GM15510 (cell line): ENCODE measurements around the gene RHOH.

Experiments used
- POLR2A ChIP-seq: IDR thresholded peaks from 3 replicates; pipeline ENCODE4 v1.6.1; 2011; ENCODE audit warnings: borderline replicate concordance; ENCODE audit not compliant: insufficient read length; ENCODE audit errors: extremely low read depth

The RHOH gene

DNA sequence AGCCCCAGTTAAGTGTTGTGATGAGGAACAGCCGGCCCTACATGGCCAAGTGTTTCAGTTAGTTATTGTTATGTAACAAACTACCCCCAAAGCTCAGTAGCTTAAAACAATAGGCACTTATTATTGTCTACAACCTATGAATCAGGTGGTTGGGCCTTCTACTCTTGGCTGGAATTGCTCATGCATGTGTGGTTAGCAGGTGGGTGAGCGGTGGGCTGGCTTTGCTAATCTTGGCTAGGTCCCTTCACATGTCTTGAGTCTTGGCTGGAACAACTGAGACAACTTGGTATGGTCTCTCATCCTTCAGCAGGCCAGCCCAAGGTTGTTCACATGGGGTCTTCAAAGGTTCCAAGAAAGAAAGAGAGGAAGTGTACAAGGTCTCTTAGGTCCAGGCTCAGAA, 83.8 kb downstream of the RHOH start:
- TF ChIP-seq POLR2A = no peak

GRCh38 chr4:40281099-40281498, 84.3 kb downstream of the RHOH start:
- no peak for TF ChIP-seq POLR2A

GRCh38 chr4:40281913-40282312, 85.1 kb downstream of the RHOH start:
- TF ChIP-seq POLR2A = no peak

DNA sequence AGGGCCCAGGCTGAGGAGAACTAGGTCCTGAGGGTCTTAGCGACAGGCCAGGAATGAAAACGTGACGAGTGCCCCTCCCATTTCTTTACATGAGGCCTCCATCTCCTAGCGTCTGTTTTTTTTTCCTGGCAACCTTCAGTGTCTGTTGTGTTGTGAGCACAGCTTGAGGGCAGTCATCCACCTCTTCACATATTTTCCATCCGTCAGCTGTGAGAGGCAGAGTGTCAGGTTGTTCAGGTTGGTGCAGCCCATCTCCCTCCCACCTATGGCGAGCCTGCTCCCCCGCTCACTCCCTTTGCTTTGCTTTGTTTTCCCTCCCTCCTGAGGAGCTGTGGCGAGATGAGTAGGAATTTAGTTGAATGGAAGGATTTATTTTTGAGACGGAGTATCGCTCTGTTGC, 86.6 kb downstream of the RHOH start:
- no peak for TF ChIP-seq POLR2A

GRCh38 chr4:40283968-40284367, 87.1 kb downstream of the RHOH start:
- no peak for TF ChIP-seq POLR2A

DNA sequence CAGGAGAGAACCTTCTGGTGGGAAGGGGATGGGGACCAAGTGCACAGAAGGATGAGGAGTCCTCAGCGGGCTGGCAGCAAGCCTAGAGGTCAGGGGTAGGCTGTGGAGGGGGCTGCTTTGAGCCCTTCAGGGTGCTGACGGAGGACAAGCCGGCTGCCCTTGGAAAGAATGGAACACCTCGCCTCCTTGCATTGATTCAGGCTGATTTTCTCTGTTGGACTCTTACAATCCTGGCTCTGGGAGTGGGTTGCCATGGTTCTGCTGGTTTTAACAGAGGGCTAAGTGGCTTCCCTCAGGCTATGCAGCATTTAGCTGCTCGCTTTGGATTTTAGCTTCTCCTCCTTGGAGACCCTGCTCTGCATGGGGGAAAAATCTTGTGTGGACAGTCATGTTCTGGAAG, 88.9 kb downstream of the RHOH start:
- TF ChIP-seq POLR2A = no peak

DNA sequence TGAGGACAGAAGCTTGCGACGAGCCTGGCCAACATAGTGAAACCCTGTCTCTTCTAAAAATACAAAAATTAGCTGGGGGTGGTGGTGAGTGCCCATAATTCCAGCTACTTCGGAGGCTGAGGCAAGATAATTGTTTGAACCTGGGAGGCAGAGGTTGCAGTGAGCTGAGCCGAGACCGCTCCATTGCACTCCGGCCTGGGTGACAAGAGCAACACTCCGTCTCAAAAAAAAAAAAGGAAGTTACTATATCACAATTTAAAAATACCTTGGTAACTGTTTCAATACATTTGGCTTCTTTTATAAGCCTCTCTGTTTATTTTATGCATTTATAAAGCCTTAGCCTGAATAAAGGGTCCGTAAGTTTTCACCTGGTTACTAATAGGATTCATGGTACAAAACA, 91.7 kb downstream of the RHOH start:
- no peak for TF ChIP-seq POLR2A

DNA sequence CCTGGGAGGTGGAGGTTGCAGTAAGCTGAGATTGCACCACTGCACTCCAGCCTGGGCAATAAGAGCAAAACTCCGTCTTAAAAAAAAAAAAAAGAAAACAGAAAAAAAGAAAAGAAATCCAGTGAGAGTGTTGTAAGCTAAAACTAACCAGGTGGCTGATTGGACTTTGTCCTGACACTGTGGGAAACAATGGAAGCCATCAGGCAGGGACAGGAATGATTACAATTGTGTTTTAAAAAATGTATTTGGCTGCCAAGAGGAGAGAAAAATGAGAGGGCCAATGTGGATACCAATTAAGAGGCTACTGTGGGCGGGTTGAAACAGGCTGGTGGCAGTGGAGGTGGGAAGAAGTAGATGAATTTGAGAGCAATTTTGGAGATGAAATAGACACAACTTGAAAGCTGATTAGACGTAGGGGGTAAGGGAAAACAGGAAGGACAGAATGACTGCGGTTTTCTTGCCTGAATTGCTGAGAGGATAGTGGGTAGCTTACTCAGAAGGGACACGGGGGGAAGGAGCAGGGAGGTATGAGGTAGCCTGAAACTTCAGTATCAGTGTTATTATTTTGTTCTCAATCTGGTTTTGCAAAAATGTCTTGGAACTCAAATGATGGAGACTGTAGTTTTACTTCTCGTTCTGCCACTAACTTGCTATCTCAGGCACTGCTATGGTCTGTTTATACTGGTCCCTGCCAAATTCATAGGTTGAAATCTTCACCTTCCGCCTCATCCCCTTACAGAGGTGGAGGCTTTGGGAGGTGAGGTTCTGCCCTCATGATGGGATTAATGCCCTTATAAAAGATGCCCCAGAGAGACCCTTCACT, 92.7 kb downstream of the RHOH start:
- no peak for TF ChIP-seq POLR2A

GRCh38 chr4:40292313-40292759, 95.5 kb downstream of the RHOH start:
- TF ChIP-seq POLR2A = no peak

DNA sequence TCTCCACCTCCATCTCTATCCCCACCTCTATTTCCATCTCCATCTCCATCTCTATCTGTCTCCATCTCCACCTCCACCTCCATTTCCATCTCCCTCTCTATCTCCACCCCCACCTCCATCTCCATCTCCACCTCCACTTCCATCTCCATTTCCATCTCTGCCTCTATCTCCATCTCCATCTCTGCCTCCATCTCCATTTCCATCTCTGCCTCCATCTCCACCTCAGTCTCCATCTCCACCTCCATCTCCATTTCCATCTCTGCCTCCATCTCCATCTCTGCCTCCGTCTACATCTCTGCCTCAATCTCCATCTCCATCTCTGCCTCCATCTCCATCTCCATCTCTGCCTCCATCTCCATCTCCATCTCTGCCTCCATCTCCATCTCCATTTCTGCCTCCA, 97.5 kb downstream of the RHOH start:
- no peak for TF ChIP-seq POLR2A

GRCh38 chr4:40295572-40295971, 98.7 kb downstream of the RHOH start:
- TF ChIP-seq POLR2A = no peak
